H1 (cell line): ENCODE data around the gene OR10V1. TPM values are rescaled to one million over a fixed set of nuclear protein-coding genes. Genes with fewer than 3 reads are reported as not detected.

Experiments used
- ASH2L ChIP-seq: fragments of 200-600, 300-600 bp; sonication (generic); IDR thresholded peaks from one replicate; pipeline ENCODE4 v1.7.1; 2017; ENCODE audit warnings: low read length
- CTCF ChIP-seq, 3 experiments: IDR thresholded peaks; 1 replicate in 2 of 3; 2 replicates in 1 of 3; pipeline versions ENCODE4 v1.5.1 to v1.6.1; 2011; ENCODE audit warnings: low read length in 3 of 3, mild to moderate bottlenecking in 3 of 3, inconsistent platforms in 2 of 3, low read depth in 1 of 3, moderate library complexity in 1 of 3; ENCODE audit not compliant: insufficient read depth in 1 of 3; ENCODE audit errors: control extremely low read depth in 1 of 3
- HDAC6 ChIP-seq: IDR thresholded peaks from one replicate; pipeline ENCODE4 v1.7.1; 2012; ENCODE audit warnings: low read depth, mild to moderate bottlenecking, inconsistent platforms, low read length, moderate library complexity
- POLR2AphosphoS5 ChIP-seq: IDR thresholded peaks from 2 replicates; pipeline ENCODE4 v1.6.1; 2011; ENCODE audit warnings: low read depth, low read length
- POU5F1 ChIP-seq: IDR thresholded peaks from 2 replicates; pipeline ENCODE4 v1.6.1; 2011; ENCODE audit warnings: low read depth, mild to moderate bottlenecking, low read length, moderate library complexity
- RBBP5 ChIP-seq: IDR thresholded peaks from 2 replicates; pipeline ENCODE4 v1.7.1; 2012; ENCODE audit warnings: low read depth, mild to moderate bottlenecking, inconsistent platforms, low read length, moderate library complexity, borderline replicate concordance
- polyA plus RNA-seq, 7 experiments: library from polyadenylated mRNA; depleted of rRNA in 3 of 7; stranded (reverse) in 5 of 7; unstranded in 2 of 7; fragments of >200 nt in 5 of 7; fragments of 200-250 nt in 2 of 7; gene quantifications; 1 replicate in 5 of 7; 2 replicates in 1 of 7; 4 replicates in 1 of 7; pipeline versions ENCODE4 v1.2.1 to v1.2.3, GENCODE V29; 2011 to 2013; ENCODE audit warnings: missing spikeins in 2 of 7, mixed read lengths in 2 of 7
- total RNA-seq: library from RNA; stranded (reverse); fragmentation: NEBNext Ultra II Directional; extraction: Animal tissue kit (Norgen Biotek cat#: 25700); gene quantifications from 2 replicates; pipeline ENCODE4 v1.2.1, GENCODE V29; 2021
- TF ChIP-seq, protein P1 (sequence below): IDR thresholded peaks from 2 replicates; pipeline ENCODE4 v1.6.1; 2012; ENCODE audit warnings: low read length, inconsistent platforms

OR10V1 gene
- total and polyA plus RNA-seq, 2 of the 8 experiments (the other 6 are each of a cell fraction or from before 2014, with no cell fraction given): not detected

- TF ChIP-seq CTCF (IDR thresholded peaks at IDR 0.05; ENCODE audit: control extremely low read depth in 1 of 3, insufficient read depth in 1 of 3, low read depth in 1 of 3, low read length in 3 of 3): no peak
- no peak for TF ChIP-seq POLR2AphosphoS5
- TF ChIP-seq HDAC6: no peak
- TF ChIP-seq ASH2L: no peak
- TF ChIP-seq RBBP5: no peak
- TF ChIP-seq POU5F1: no peak
- TF ChIP-seq, protein P1, sequence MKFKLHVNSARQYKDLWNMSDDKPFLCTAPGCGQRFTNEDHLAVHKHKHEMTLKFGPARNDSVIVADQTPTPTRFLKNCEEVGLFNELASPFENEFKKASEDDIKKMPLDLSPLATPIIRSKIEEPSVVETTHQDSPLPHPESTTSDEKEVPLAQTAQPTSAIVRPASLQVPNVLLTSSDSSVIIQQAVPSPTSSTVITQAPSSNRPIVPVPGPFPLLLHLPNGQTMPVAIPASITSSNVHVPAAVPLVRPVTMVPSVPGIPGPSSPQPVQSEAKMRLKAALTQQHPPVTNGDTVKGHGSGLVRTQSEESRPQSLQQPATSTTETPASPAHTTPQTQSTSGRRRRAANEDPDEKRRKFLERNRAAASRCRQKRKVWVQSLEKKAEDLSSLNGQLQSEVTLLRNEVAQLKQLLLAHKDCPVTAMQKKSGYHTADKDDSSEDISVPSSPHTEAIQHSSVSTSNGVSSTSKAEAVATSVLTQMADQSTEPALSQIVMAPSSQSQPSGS: no peak
These were observed 37.4 kb downstream of the OR10V1 start (continued) for GRCh38 chr11:59676205-59676604.
